Uterus (tissue), 4 donors: ENCODE data around the gene AKR1D1. TPM values are rescaled to one million over a fixed set of nuclear protein-coding genes. Genes with fewer than 3 reads are reported as not detected.

Experiments
- DNase-seq, 2 donors: peaks; one replicate each; pipeline ENCODE4 v3.0.0-alpha.2; 2019 to 2020
- H3K27ac ChIP-seq, 2 donors: fragments of 200-600 bp; sonication (generic); 1 replicate in 1 of 2; 2 replicates in 1 of 2; pipeline ENCODE4 v1.5.1; 2016 to 2018
- H3K27me3 ChIP-seq, 2 donors: fragments of 200-600 bp; sonication (generic); one replicate each; pipeline ENCODE4 v1.5.1; 2018 to 2019; ENCODE audit warnings: control low read depth in 1 of 2
- H3K36me3 ChIP-seq, 2 donors: fragments of 200-600 bp; sonication (generic); one replicate each; pipeline ENCODE4 v1.5.1; 2019; ENCODE audit warnings: control low read depth in 1 of 2
- H3K4me1 ChIP-seq, 2 donors: fragments of 200-600 bp; sonication (generic); one replicate each; pipeline ENCODE4 v1.5.1; 2018 to 2019; ENCODE audit warnings: control low read depth in 1 of 2
- H3K4me3 ChIP-seq, 2 donors: fragments of 200-600 bp; sonication (generic); 1 replicate in 1 of 2; 2 replicates in 1 of 2; pipeline ENCODE4 v1.5.1; 2018 to 2019; ENCODE audit warnings: mild to moderate bottlenecking in 1 of 2
- H3K9me3 ChIP-seq, 2 donors: fragments of 200-600 bp; sonication (generic); one replicate each; pipeline ENCODE4 v1.5.1; 2019; ENCODE audit warnings: control low read depth in 1 of 2
- CTCF ChIP-seq, 4 experiments: fragments of 200-600 bp in 2 of 4; fragments of 450-650 bp in 2 of 4; sonication (generic) in 2 of 4; IDR thresholded peaks; one replicate each; pipeline ENCODE4 v1.5.1; 2016 to 2019; ENCODE audit warnings: antibody characterized with exemption in 4 of 4, mild to moderate bottlenecking in 2 of 4, moderate library complexity in 1 of 4
- POLR2A ChIP-seq, 2 donors: fragments of 450-650 bp; IDR thresholded peaks; one replicate each; pipeline ENCODE4 v1.6.1; 2016; ENCODE audit warnings: antibody characterized with exemption in 2 of 2, mild to moderate bottlenecking in 1 of 2, moderate library complexity in 1 of 2
- intact Hi-C: fragments of 100-400 bp; cut with DNase I; formaldehyde crosslinking; loops from one replicate; pipeline ENCODE4 v1.15.1; 2023; ENCODE audit warnings: low total_unique reads
- total RNA-seq, 4 donors: library from RNA; depleted of rRNA in 3 of 4; stranded (reverse); fragments of >200 nt in 3 of 4; gene quantifications; one replicate each; pipeline versions ENCODE4 v1.1.0 to v1.2.4, GENCODE V29; 2014 to 2023
- donor health status: DM: yes; HTN: yes; CAD: no.

AKR1D1 gene
- total RNA-seq, 4 donors from 2014 or later: not detected

GRCh38 chr7:138064856-138065357 lies 11.4 kb upstream of the AKR1D1 start:
- Histone ChIP-seq H3K27me3 (no peaks in the 10 kb centered on the region), H3K9me3 (no peaks in the 10 kb centered on the region), H3K4me1 (no peaks in the 10 kb centered on the region), H3K27ac (no peak overlapping the region), H3K36me3 (no peaks in the 10 kb centered on the region), H3K4me3 (no peak overlapping the region)
- TF ChIP-seq POLR2A (IDR thresholded peaks at IDR 0.05) (no peak), CTCF (IDR thresholded peaks at IDR 0.05) (no peak)
- intact Hi-C loops: no loop called here
- no peak for DNase-seq

- H3K9me3 ChIP-seq: no peaks in the 10 kb centered on the region
- intact Hi-C loops: no loop called here
Observed at GRCh38 chr7:138065827-138066226, 10.4 kb upstream of the AKR1D1 start.

GRCh38 chr7:138066954-138067394 lies 9.3 kb upstream of the AKR1D1 start:
- no peak for TF ChIP-seq POLR2A (IDR thresholded peaks at IDR 0.05)
- no peak for TF ChIP-seq CTCF (IDR thresholded peaks at IDR 0.05)
- no peaks in the 10 kb centered on the region for H3K9me3 ChIP-seq
- H3K36me3 ChIP-seq: no peaks in the 10 kb centered on the region
- intact Hi-C loops: no loop called here
- no peak for DNase-seq
- H3K4me1 ChIP-seq: no peaks in the 10 kb centered on the region
- no peak overlapping the region for H3K27ac ChIP-seq
- no peak overlapping the region for H3K4me3 ChIP-seq
- no peaks in the 10 kb centered on the region for H3K27me3 ChIP-seq

More at GRCh38 chr7:138065827-138066226, 10.4 kb upstream of the AKR1D1 start:
- no peaks in the 10 kb centered on the region for H3K27me3 ChIP-seq
- no peaks in the 10 kb centered on the region for H3K4me1 ChIP-seq
- no peak overlapping the region for H3K4me3 ChIP-seq
- no peak overlapping the region for H3K27ac ChIP-seq
- H3K36me3 ChIP-seq: no peaks in the 10 kb centered on the region
- TF ChIP-seq CTCF (IDR thresholded peaks at IDR 0.05) (no peak), POLR2A (IDR thresholded peaks at IDR 0.05) (no peak)
- no peak for DNase-seq

- intact Hi-C loops: no loop called here
- H3K27ac ChIP-seq: no peak overlapping the region
- H3K4me1 ChIP-seq: no peaks in the 10 kb centered on the region
- H3K4me3 ChIP-seq: no peak overlapping the region
- no peaks in the 10 kb centered on the region for H3K36me3 ChIP-seq
- no peaks in the 10 kb centered on the region for H3K9me3 ChIP-seq
- no peak for DNase-seq
- TF ChIP-seq CTCF (IDR thresholded peaks at IDR 0.05): no peak
- TF ChIP-seq POLR2A (IDR thresholded peaks at IDR 0.05): no peak
- H3K27me3 ChIP-seq: no peaks in the 10 kb centered on the region
Observed at GRCh38 chr7:138067774-138068173, 8.5 kb upstream of the AKR1D1 start.

- intact Hi-C loops: no loop called here
- Histone ChIP-seq H3K4me3 (no peak overlapping the region), H3K4me1 (no peaks in the 10 kb centered on the region), H3K27me3 (no peaks in the 10 kb centered on the region), H3K9me3 (no peaks in the 10 kb centered on the region), H3K36me3 (no peaks in the 10 kb centered on the region), H3K27ac (no peak overlapping the region)
- TF ChIP-seq POLR2A (IDR thresholded peaks at IDR 0.05): no peak
- no peak for TF ChIP-seq CTCF (IDR thresholded peaks at IDR 0.05)
- no peak for DNase-seq
Observed at GRCh38 chr7:138070908-138071307, 5.4 kb upstream of the AKR1D1 start.
